ENCODE measurements around the gene PRKCI. TPM values are rescaled to one million over a fixed set of nuclear protein-coding genes. Genes with fewer than 3 reads are reported as not detected.

Gene PRKCI
- polyA plus RNA-seq, 2 of the 4 experiments (the other 2 are of a cell fraction) = 19.2 to 52.6 TPM

DNA sequence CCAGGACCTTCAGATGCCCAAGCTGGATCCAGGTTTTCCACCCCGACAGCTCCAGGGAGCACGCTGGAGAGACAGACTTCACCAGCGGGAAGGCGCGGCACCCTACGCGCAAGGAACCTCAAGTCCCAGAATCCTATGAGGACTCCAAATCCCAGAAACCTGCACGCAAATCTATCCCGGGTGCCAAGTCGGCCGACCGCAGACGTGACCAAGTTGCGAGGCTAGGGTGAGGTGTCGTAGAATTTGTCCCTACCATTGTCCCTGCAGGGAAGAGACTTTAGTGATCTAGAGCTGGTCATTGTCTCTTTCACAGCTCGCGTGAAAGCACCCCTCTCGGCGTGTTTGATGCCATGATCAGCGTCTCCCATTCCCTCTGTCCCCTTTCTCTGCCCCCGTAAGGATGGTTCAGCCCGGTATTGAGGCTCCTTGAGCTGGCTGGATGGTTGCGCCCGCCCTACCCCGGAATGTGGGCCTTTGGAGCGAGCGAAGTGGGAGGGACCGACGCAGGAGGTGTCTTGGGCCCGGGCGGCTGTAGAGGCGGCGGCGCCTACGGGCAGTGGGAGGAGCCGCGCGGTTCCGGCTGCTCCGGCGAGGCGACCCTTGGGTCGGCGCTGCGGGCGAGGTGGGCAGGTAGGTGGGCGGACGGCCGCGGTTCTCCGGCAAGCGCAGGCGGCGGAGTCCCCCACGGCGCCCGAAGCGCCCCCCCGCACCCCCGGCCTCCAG lies at the start of gene PRKCI (continued):
- TF ChIP-seq ESRRA (IDR thresholded peaks at IDR 0.05; ENCODE audit: borderline replicate concordance, low read length) = no peak
- TF ChIP-seq POLR2A (IDR thresholded peaks at IDR 0.05; ENCODE audit: low read length) = peak; percentile 72
- no peak for TF ChIP-seq CTCF (IDR thresholded peaks at IDR 0.05)
- TF ChIP-seq NR3C1 (IDR thresholded peaks at IDR 0.05) = no peak
- no peak for TF ChIP-seq FOSB (CRISPR knock-in tag; IDR thresholded peaks at IDR 0.05)
- TF ChIP-seq BHLHE40 (IDR thresholded peaks at IDR 0.05; ENCODE audit: low read depth, low read length) = peak; percentile 86
- TF ChIP-seq ZFP36 (IDR thresholded peaks at IDR 0.05; ENCODE audit: borderline replicate concordance, partially characterized antibody) = no peak
- TF ChIP-seq, protein P1, sequence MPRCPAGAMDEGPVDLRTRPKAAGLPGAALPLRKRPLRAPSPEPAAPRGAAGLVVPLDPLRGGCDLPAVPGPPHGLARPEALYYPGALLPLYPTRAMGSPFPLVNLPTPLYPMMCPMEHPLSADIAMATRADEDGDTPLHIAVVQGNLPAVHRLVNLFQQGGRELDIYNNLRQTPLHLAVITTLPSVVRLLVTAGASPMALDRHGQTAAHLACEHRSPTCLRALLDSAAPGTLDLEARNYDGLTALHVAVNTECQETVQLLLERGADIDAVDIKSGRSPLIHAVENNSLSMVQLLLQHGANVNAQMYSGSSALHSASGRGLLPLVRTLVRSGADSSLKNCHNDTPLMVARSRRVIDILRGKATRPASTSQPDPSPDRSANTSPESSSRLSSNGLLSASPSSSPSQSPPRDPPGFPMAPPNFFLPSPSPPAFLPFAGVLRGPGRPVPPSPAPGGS (IDR thresholded peaks at IDR 0.05) = no peak
- no peak for TF ChIP-seq CHD2 (IDR thresholded peaks at IDR 0.05; ENCODE audit: low read length, partially characterized antibody)
- no peak for TF ChIP-seq FOXS1 (CRISPR knock-in tag; IDR thresholded peaks at IDR 0.05)
- TF ChIP-seq TP53 (CRISPR knock-in tag; IDR thresholded peaks at IDR 0.05) = no peak
- TF ChIP-seq RNF2 (IDR thresholded peaks at IDR 0.05; ENCODE audit: borderline replicate concordance, low read depth) = no peak
- TF ChIP-seq CBX8 (IDR thresholded peaks at IDR 0.05) = no peak
- TF ChIP-seq CBX2 (IDR thresholded peaks at IDR 0.05; ENCODE audit: borderline replicate concordance, low read depth) = no peak
- no peak for TF ChIP-seq CHD4 (IDR thresholded peaks at IDR 0.05; ENCODE audit: borderline replicate concordance)
- TF ChIP-seq NFE2L2 (conservative IDR thresholded peaks at IDR 0.05; ENCODE audit: low read length) = no peak
- TF ChIP-seq E2F6 (IDR thresholded peaks at IDR 0.05; ENCODE audit: borderline replicate concordance, low read depth) = peak; percentile 36; the same call in 1 of the 2 replicates
- TF ChIP-seq ZC3H11A (IDR thresholded peaks at IDR 0.05) = no peak

- CTCF ChIA-PET = interaction anchor here (2.5 kb wide), 1 partner anchor 11 kb away, joined by 8 read pairs; no protein-coding TSS in a partner anchor
- H3K9me3 ChIP-seq = no peaks in the 10 kb centered on the region
- no peak for ATAC-seq
- no peak overlapping the region for H3K4me3 ChIP-seq
- TF ChIP-seq E2F6 (IDR thresholded peaks at IDR 0.05; ENCODE audit: borderline replicate concordance, low read depth) (no peak), PHF8 (IDR thresholded peaks at IDR 0.05; ENCODE audit: borderline replicate concordance, low read depth) (no peak), HOXB13 (CRISPR knock-in tag; IDR thresholded peaks at IDR 0.05; ENCODE audit: low read depth) (no peak), CHD4 (IDR thresholded peaks at IDR 0.05; ENCODE audit: borderline replicate concordance) (no peak), HEYL (CRISPR knock-in tag; IDR thresholded peaks at IDR 0.05) (no peak), FOSL2 (IDR thresholded peaks at IDR 0.05) (no peak), FOSL2 (CRISPR knock-in tag; IDR thresholded peaks at IDR 0.05) (no peak), RNF2 (IDR thresholded peaks at IDR 0.05; ENCODE audit: borderline replicate concordance, low read depth) (no peak), CBX8 (IDR thresholded peaks at IDR 0.05) (no peak), SMC3 (IDR thresholded peaks at IDR 0.05) (no peak), HDAC2 (IDR thresholded peaks at IDR 0.05) (no peak), EHMT2 (IDR thresholded peaks at IDR 0.05; ENCODE audit: low read depth) (no peak), POLR2AphosphoS2 (conservative IDR thresholded peaks at IDR 0.05; ENCODE audit: low read length) (no peak), FOXS1 (CRISPR knock-in tag; IDR thresholded peaks at IDR 0.05) (no peak), HOXA7 (CRISPR knock-in tag; IDR thresholded peaks at IDR 0.05) (no peak)
- POLR2A ChIA-PET = no interaction called here
- 87% methylated on average over 3 of the region's 3 CpGs for WGBS (ENCODE audit: missing lambda C conversion rate)
- peaks cover 19% of the 10 kb centered on the region for H3K4me1 ChIP-seq
- peak overlapping the region; percentile 86; the same call in 1 of the 3 replicates for H3K4me2 ChIP-seq
- no peak overlapping the region for H3K27ac ChIP-seq
- DNase-seq (ENCODE audit: low read depth in 1 of 2, low spot score in 1 of 2) = no peak
- FAIRE-seq = no peak
These were observed 43.6 kb upstream of the PRKCI start for GRCh38 chr3:170178651-170179050.

All from A549 (cell line).